Stimulated activated CD8-positive, alpha-beta memory T cell treated with anti-CD3 and anti-CD28 coated beads, Interleukin-12 subunit alpha, Interleukin-12 subunit beta, amount 100 ng/mL, for 1 hour (primary cell): ENCODE data around the gene CCDC110.

Experiments
- DNase-seq: peaks from one replicate; pipeline ENCODE4 v3.0.0-alpha.2; 2020; ENCODE audit warnings: low read depth

CCDC110 gene

DNA sequence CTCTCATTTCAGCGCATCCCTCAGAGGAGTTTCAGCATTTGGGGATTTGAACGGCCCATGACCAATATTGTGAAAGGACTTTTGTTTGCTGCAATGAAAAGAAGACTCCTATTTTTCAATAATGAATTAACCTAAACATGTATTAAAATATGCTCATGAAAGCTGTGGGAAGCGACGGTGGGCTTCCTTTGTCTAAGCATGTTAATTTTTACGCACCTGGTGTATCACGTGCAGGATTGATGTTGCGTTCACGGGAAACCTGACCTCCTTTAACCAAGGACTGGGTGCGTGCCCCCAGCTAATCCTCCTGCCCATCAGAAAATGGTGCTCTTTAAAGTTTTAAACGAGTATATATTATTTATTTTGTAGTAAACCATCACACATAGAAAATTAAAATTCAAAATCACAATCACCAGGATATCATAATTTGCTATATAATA lies 590 bp upstream of the CCDC110 start:
- DNase-seq = no peak

DNA sequence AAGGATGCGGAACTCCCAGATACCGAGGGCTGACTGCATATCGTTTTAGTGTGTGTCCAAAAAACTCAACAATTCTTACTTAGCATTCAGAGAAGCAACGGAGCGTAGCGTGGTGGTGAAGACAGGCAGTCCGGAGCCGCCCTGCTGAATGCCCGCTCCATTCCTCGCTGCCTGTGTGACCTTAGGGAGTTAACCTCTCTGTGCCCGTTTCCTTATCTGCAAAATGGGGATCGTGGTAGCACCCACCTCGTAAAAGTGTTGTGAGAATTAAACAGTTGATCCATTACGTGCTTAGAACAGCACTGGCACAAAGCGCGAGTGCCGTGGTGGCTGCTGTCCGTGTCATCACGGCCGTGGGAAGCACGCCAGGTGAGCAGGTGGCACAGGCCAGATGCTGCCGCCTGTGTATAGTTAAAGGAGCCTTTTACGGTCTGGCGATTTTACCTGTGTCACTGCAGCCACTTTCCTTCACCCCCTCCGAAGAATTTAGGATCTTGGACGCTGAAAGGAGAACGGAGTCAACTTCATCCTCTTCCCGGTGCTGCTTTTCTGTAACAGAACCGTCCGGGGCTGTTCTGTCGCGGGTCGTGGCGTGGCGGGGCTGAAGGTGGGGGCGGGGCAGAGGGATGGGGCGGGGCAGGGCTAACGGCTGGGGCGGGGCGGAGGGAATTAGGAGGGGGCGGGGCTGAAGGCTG lies 885 bp downstream of the CCDC110 start:
- DNase-seq = no peak

DNA sequence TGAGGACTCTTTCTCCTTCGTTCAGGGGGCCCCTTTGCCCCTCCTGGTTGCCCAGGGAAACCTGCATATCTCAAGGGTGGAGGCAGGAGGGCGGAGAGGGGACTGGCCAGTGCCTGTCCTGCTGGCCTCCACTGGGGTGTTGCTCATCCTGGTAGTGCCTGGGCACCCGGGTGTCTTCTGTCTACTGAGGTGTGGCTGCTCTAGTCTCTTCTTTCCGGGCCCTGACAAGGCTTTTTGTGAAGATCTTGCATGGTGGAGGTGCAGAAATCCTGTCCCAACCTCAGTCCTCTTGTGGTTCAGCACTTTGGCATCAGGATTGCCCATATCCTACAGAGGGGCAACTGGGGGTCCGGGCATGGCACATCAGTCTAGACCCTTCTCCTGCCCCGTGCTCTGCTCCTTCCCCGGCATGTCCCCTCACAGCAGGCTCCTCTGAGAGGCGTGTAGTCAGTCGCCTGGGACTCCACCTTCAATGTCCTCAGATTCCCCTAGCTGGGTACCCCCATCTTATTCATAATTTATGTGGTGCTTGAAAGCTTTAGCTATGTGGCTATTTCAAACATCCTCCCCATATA lies 1.9 kb downstream of the CCDC110 start:
- DNase-seq = no peak

DNA sequence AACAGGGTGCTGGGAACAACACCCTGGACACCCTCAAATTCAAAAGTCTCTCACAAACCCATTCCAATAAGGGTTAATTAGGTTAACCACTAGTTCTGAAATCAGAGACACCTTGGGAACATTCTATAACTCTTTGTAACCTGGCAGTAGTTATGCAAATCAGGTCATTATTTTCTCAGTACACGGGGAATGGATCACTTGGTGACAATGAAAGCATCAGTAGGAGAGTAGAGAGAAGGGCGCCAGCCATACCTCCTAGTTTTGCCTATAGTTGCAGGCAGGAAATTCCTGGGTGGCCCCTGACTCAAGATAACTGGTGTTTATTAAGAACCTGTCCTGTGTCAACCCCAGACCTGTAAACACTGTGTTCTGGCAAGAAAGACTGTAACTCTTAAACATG lies 2.5 kb downstream of the CCDC110 start:
- no peak for DNase-seq

DNA sequence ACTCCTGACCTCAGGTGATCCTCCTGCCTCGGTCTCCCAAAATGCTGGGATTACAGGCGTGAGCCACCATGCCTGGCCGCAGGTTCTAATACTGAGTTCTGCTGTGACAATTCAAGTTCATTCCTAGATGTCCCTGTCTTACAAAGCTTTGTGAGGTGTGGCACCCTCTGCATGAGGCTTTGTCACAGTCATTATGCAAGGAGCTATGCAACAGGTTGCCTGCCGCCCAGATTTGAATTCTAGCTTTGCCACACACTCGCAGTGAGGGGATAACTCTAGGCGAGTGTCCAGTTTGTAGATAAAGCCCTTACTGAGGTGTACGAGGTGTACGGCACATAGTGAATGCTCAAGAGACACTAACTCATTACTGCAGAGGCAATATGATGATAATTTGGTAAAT lies 3.5 kb downstream of the CCDC110 start:
- no peak for DNase-seq

DNA sequence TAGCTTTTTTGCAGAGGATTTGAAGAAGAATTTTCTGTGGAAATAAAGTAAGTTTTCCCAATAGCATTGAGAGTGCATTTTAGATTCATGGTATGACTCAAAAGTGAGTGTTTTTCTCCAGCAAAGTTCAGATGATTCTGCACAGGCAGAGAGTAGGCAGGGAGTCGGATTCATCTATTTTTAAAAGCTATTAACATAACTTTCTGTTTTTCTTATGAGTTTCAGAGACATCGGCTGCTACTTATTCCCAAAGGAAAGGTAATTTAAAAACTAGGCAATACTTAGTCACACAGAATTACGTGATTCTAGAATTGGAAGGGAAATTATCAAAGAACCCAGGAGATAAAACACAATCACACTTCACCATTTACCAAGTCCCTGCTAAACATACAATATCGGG lies 4.4 kb downstream of the CCDC110 start:
- DNase-seq = no peak

DNA sequence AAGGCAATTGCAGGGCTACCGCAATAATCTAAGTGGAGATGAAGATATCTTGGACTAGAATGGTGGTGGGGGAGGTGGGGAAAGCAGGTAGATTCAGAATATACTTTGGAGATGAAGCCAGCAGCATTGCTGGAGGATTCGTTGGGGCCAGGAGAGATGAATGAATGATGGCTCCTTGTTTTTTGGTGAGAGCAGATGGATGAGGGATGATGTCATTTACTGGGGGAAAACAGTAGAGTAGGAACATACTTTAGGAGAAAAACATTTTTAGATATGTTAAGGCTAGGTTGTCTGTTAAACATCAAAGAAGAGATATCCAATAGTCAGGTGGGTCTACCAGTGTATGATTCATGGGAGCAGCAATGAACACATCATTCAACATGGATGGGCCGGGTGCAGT lies 5.8 kb downstream of the CCDC110 start:
- no peak for DNase-seq

DNA sequence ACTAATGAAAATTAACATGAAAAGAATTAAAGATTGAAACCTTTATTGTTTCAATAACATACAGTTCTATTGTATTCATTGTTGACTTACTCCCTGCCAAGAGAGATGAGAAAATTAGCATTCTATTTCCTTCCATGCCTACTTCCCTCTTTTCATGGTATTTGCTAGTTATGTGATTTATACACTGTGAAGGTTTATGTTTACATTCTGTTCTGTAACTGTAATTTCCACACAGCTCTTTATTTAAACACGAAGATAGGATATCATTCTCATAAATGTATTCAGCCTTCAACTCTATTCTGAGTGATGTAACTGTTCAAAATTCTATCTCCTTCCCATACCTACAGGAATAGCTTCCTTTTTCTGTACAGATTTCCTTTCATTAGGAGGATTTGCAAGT lies 6.6 kb downstream of the CCDC110 start:
- DNase-seq = no peak

DNA sequence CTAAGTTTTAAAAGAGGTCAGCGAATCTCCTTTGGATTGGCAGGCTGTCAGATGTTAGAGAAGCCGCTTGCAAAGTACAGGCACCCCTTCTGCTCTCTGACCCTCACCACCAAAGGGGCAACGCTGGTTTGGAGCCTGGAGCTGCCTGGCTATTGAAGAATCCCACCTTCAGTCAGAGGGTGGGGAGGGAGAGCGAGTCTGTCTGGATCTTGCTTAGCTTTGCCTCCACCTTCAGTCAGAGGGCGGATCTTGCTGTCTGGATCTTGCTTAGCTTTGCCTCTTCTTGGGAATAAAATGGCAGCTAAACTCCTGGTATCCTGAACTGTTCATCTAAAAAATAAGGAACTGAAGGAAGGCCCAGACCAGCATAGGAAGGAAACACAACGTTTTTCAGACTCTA lies 7.3 kb downstream of the CCDC110 start:
- no peak for DNase-seq

DNA sequence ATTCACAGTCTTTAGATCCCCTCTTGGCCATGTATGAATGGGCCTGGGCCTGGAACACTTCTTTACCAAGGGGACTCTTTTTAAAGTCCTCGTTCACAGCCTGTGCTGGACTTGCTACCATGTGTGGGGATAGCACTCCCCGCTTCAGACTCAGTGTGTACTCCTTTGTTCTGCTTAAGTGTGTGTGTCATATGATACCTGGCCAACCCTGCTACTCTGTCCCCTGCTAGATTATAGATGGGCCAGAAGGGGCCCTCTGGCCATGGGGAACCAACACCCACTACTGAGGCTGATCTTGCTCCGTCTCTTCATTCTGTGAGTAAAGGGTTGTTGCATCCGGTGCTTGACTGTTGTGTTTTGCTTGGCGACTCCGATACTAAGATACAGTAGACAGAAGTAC lies 8.0 kb downstream of the CCDC110 start:
- no peak for DNase-seq

DNA sequence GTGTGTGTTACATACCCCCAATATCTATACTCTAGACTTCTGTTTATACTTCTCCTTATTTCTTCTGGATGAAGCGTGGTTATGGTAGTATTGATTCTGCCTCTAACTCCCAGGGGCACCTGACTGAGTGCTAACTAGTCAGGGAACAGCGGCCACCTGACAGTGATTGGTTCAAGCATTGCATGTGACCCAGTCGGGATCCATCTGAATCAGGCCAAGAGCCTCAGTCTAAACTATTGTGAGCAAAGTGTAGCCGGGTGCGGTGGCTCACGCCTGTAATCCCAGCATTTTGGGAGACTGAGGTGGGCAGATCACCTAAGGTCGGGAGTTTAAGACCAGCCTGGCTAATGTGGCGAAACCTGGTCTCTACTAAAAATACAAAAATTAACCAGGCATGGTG lies 10.0 kb downstream of the CCDC110 start:
- DNase-seq = no peak

DNA sequence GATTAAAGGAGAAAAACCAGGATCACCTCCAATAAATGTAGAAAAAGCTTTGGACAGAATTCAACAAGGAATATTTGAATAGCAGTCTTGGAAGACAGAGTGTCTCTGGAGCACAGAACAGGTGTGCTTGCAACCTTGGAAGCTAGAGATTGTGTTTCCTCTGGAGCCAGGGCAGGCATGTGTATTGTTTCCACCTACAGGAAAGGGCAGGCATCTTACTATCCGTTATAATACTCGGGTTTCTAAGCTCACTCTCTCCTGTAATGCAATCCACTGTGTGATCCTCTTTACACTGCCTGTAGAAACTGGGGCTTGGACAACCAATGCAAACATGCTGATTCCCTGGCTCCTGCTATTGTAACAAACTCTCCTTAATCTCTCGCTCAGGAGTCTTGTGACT lies 14.4 kb downstream of the CCDC110 start:
- DNase-seq = no peak

DNA sequence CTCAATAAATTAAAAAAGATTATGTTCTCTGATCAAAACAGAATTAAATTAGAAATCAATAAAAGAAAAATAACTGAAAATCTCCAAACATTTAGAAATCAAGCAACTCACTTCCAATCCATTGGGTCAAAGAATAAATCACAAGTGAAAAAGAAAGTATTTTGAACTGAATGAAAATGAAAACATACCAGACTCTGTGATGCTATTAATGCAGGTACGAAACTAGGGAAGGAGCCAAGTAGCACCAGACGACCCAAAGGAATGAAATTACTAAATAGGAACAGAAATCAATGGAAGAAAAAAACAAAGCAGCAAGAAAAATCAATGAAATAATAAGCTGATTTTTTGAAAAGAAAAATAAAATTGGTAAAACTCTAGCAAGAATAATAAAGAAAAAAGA lies 15.4 kb downstream of the CCDC110 start:
- DNase-seq = no peak

DNA sequence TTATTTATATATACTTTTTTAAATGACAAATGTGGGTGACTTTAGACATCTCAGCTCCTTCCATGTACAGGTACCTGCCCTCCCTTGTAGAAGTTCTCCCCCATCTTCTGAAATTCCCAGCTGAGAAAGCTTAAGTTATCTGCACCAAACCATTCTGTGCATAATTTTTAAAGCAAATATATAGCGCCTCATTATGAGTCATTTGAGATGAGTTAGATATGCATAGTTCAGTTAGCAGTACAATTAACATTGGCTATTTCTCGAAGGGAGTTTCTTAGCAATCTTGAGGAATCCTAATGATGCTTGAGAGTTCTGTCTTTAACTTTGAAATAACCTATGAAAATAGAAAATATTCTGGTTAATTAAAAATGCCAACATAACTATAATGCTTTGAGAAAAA lies 26.3 kb downstream of the CCDC110 start:
- DNase-seq = no peak

DNA sequence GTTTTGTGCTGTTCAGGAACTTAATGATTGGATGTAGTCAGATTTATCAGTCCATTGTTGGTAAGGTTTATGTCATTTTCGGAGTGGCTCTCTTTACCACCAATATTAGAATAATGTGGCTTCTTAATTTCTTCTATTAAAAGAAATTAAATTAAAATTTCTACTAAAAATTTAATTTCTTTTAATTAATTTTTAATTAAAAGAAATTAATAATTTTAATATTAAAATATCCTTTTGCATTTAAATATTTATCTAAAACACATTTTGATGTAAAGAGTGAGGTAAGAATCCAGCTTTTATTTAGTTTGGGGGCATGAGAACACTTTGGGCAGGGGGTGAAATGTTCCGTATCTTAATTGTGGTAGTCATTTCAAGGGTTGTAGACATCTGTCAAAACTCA lies 30.1 kb downstream of the CCDC110 start:
- DNase-seq = no peak

DNA sequence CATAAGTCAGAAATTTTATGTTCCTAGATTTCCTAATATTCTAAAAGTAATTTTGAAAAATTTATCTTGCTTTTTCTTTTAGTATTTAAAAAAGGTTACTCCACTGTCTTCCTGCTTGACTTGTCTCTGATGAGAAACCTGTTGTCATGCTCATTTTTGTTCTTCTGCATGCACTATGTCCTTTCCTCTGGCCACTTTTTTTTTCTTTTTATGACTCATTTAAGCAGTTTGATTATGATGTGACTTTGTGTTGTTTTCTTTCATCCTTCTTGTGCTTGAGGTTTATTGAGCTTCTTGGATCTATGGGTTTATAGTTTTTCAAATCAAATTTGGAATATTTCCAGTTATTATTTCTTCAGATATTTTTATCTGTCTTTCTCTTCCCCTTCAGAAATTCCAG lies 33.7 kb downstream of the CCDC110 start:
- DNase-seq = no peak

DNA sequence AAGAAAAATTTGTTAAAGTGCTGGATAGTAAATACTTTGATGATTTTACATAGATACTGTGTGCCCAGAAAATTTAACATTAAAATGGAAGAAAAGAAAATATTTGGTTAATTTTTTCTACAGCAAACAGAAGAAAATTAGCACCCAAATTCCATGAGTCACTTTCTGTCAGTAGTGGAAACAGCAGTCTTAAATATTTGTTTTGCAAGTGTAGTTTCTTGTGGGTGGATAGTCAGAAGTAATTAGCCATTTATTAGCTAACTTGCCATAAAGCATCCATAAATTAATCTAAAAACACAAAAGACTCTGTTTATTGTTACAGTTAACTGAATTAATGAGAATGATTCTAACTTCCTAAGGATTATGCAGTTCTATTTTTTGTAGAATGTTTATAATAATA lies 36.1 kb downstream of the CCDC110 start:
- no peak for DNase-seq

DNA sequence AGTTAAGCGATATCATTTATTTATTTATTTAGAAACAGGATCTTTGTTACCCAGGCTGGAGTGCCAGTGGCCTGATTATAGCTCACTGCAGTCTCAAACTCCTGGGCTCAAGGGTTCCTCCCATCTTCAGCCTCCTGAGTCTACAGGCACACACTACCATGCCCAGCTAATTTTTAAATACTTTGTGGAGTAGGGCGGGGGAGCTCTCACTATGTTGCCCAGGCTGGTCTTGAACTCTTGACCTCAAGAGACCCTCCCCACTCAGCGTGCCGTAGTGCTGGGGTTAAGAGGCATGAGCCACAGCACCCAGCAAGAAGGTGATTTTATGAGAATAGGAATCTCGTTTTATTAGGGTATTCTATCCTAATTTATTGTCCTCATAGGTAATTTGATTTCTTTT lies 41.9 kb downstream of the CCDC110 start:
- no peak for DNase-seq

DNA sequence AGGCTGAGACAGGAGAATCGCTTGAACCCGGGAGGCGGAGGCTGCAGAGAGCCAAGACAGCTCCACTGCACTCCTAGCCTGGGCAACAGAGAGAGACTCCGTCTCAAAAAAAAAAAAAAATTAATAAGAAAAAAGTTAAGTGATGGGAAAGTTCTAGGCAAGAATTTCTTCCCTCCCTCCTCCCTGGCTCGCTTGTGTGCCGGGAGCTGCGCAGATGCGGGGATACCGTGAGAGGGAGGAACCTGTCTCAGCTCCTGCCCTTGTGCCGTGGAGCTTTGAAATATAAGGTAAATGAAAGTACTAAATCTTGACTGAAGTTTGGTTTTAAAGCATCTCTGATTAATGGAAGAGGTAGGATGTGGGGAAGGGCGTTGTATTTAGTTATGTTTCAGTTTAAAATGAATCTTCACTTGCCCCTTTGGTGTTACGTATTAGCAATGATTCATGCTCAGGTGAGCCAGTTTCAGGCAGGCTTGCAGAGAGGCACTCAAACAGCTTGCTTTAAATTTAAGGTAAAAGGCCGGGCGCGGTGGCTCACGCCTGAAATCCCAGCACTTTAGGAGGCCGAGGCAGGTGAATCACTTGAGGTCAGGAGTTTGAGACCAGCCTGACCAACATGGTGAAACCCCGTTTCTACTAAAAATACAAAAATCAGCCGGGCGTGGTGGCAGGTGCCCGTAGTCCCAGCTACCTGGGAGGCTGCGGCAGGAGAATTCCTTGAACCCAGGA lies 44.4 kb downstream of the CCDC110 start:
- DNase-seq = no peak

DNA sequence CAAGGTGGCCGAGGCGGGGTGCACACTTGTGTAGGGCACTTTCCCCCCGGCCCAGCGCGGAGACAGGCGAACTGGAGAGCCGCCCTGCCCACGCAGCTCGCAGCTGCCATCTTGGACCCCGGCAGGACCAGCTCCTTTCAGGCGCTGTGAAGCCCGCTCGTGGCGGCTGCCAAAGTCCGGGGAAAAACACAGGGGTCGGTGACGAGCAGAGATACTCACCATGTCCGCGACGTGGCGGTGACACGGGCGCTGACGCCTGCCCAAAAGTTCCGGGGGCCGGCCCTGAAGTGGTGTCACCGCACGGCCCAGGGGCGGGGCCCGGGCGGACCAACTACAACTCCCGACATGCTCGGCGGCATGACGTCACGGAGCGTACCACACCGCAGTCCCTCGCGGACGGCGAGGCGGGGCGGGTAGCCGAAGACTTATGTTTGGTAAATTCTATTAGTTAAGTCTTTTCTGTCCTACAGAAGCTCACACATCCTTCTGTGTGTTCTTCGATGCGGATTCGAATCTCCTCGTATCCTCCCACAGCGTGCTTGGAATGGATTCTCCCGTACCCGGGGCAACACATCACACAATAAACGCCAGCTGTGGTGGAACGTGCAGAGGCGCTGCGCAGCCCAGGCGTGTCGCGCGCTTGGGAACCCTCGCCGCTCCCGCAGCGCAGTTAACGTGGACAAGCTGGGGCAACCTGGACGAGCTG lies 45.7 kb downstream of the CCDC110 start, which contains the start of gene UFSP2:
Gene UFSP2 (minus strand): TSS at position 318 of the 706 bp plus-strand sequence. CDS start 96 bp downstream, at position 222.
- DNase-seq = peak; percentile 80

DNA sequence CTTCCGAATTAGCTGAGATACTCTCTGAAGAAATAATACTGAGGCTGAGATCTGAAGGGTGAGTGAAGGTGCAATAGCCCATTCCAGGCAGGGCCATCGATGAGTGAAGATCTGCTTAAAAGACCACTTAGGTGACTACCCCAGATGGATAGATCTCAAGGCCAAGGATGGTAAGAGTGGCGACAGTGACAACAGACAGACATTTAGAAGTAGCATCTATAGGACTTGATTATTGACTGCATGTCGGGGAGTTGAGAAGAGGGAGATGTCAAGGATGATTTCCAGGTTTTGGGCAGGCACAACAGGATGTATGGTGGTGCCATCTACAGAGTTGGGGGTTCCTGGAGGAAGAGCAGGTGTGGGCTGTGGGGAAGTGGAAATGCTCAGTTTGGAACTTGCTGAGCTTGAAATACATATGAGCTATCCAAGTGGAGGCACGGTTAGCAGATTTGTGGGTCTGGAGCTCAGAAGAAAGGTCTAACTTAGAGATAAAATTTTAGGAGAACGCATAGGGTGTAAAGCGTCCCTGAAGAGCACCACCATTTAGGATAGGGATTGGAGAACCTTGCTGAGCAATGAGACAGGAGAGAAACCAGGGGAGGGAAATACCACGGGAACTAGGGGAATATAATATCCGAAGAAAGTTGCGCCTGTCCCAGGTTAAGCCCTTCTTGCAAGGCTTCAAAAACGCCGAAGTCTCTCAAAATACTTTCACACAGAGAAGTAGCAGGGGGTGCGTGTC lies 46.5 kb downstream of the CCDC110 start:
- no peak for DNase-seq
